HG03457 (cell line): Measurements from ENCODE around the gene CATSPER4.
A peak's percentile ranks its signal among the peaks of the same experiment; 100 is the strongest.
"Not testable (repeated sequence)": the region's sequence is repeated elsewhere in the genome, so short reads cannot be mapped to it uniquely, and the experiment has no call there.

ENCODE experiments used
- ATAC-seq: cut with Tn5 transposase; IDR thresholded peaks from one replicate; pipeline ENCODE4 v1.9.1; 2021; ENCODE audit warnings: moderate number of reproducible peaks; ENCODE audit not compliant: unreplicated experiment

Gene CATSPER4

DNA sequence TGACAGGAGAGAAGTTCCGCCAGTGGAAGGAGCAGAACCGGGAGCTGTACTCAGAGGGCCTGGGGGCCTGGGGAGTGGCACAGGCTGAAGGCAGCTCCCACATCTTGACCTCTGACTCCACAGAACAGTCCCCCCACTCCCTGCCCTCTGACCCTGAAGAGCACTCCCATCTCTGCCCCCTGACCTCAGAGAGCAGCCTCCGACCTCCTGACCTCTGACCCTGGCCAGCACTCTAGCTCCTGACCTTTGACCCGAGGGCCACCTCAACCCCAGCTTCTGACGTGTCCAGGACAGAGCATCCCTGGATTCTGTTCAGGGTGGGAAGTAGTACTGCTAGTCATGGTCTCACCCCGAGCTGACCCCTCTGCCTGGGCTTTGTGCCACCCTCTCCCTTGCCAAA is 1.1 kb upstream of the CATSPER4 start:
- no peak for ATAC-seq

- no peak for ATAC-seq
These were observed 589 bp upstream of the CATSPER4 start for GRCh38 chr1:26189751-26190275.

DNA sequence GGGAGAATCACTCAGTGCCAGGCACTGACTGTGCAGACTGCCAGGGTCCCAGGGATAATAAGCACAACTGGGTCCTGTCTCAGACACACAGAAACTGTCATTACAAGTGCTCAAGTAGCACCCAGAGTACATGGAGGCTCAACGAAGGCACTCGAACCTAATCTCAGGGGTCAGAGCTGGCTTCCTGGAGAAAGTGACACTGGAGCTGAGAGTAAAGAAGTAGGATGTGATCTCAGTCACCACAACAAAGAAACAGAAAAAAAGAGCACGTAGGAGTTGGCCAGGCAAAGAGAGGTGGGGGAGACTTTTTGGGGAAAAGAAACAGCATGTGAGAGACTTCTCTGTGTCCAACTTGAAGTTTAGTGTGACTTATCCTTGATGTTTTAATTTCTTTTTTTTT is 1.3 kb downstream of the CATSPER4 start:
- ATAC-seq, result no peak

GRCh38 chr1:26195805-26196204 is 5.4 kb downstream of the CATSPER4 start:
- ATAC-seq, result no peak

DNA sequence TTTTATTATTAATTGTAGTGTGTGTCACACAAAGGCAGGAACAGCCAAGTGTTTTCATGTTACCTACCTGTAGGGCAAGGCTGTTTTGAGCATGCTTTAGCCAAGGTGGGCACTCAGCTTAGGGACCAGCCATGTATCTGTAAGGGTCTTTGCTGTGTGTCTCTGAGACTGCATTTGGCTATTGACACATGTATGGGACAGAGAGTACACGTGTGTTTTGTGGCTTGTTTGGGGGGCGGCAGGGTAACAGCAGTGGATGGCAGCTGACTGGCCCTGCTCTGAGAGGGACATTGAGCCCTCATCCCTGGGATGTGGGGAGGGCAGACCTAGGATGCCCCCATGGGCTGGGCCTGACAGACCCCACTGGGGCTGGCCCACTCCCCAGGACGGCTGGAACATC is 6.9 kb downstream of the CATSPER4 start:
- no peak for ATAC-seq

GRCh38 chr1:26197813-26198212 is 7.4 kb downstream of the CATSPER4 start:
- no peak for ATAC-seq

- no peak for ATAC-seq
These were observed 10.0 kb downstream of the CATSPER4 start for GRCh38 chr1:26200413-26200812.

- no peak for ATAC-seq
These were observed 13.4 kb downstream of the CATSPER4 start for GRCh38 chr1:26203642-26204318.

- no peak for ATAC-seq
These were observed 19.9 kb downstream of the CATSPER4 start for GRCh38 chr1:26210147-26210870.

DNA sequence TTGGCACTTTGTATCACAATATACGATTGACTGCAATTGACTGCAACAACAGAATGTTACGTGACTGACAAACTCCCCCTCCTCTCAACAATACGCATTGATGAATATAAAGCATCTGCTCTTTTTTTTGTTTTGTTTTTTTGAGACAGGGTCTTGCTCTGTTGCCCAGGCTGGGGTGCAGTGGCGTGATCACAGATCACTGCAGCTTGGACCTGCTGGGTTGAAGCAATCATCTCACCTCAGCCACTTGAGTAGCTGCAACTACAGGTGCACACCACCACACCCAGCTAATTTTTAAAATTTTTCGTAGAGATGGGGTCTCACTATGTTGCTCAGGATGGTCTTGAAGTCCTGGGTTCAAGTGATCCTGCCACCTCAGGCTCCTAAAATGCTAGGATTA is 22.3 kb downstream of the CATSPER4 start:
- ATAC-seq, result no peak

DNA sequence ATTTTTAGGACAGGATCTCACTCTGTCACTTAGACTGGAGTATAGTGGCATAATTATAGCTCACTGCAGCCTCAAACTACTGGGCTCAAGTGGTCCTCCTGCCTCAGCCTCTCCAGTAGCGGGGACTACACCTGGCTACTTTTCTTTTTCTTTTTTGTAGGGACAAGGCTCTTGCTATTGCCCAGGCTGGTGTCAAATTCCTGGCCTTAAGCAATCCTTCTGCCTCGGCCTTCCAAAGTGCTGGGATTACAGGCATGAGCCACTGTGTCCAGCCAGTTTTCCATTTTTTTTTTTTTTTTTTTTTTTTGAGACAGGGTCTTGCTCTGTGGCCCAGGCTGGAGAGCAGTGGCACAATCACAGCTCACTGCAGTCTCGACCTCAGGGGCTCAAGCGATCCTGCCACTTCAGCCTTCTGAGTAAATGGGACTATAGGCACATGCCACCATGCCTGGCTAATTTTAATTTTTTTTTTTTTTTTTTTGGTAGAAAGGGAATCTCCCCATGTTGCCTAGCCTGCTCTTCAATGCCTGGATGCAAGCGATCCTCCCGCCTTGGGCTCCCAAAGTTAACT is 23.0 kb downstream of the CATSPER4 start:
- ATAC-seq, result no peak

DNA sequence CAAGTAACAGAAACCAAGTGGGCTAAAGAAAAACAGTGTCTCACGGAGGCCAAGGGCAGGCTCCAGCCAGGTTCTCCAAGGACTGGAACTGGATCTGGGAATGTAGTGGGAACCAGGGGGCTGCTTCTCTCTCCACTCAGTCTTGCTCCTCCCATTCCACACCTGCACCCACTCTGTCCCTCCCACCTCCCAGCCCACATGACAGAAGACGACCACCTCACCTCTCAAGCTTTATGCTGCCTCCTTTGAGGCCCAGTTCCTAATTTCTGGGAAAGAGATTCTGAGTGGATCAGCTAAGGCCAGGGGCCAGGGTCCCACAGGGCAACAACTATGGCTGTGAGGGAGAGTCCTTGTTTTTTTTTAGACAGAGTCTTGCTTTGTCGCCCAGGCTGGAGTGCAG is 24.8 kb downstream of the CATSPER4 start:
- ATAC-seq, result no peak

DNA sequence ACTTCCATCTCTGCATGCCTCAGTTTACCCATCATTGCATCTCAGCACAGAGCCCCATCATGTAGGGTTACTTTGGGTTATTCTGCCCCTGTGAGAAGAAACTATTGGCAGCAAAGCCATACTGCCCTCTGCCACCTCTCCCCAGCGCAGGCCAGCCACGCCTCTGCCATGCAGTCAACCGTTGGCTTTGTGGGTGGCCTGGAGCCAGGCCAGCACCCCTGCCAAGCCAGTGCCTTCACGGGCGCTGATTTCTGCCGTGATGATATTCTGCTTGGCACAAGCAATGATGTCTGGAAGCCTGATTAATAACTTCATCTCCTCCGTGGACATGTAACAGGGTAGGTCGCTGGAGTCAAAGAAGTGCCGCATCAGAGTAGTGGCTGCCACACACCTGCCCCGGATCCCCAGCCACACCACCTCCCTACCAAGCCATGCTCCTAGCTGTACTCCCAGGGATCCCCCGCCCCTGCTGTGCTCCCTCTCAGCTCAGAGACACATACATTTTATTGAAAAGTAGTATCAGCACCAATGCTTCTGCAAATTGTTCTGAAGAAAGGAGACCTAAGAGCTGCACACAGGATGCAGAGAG is 28.6 kb downstream of the CATSPER4 start:
- ATAC-seq, result no peak

DNA sequence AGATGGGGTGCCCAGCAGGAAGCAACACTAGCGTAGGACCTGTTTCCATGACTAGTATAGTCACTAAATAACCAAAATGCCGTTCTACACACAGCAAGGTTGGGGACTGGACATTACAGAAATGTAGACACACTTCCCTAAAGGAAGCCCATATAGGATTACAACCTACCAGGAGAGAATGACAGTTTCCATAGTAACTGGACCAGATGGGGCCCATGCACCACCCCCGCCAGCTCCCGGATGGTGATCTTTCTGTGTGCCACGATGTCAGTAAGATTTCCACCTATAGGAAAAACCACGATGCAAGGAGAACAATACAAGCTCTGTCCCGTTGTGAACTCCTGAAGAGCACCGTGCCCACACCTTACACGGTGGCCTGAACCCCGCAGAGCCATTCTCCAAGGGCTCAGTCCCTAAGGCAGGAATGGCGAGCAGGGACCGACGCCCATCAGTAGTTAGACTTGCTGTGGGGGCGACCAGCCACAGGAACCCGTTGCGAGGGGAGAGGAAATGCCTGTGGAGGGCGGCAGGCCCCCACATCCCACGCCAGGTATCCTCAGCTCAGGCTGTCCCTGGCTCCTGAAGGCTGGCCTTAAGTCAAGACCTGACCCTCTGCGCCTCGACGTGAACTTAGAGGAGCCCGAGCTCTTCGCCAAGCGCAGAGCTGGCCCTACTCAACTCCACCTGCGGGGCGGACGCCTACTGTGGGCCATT is 30.0 kb downstream of the CATSPER4 start:
- ATAC-seq, result no peak

DNA sequence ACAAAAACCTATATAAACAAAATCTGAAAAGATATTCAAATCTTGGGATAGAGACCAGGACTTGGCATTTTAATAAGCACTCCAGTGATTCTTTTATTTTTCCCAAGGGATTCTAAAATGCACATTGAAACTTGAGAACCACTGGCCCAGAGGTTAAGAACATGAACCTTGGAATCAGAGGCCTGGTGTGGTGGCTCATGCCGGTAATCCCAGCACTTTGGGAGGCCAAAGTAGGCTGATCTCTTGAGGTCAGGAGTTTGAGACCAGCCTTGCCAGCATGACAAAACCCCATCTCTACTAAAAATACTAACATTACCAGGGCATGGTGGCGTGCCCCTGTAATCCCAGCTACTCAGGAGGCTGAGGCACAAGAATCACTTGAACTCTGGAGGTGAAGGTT is 30.7 kb downstream of the CATSPER4 start:
- ATAC-seq, result no peak

- ATAC-seq, result no peak
These were observed 34.2 kb downstream of the CATSPER4 start for GRCh38 chr1:26224606-26225005.

DNA sequence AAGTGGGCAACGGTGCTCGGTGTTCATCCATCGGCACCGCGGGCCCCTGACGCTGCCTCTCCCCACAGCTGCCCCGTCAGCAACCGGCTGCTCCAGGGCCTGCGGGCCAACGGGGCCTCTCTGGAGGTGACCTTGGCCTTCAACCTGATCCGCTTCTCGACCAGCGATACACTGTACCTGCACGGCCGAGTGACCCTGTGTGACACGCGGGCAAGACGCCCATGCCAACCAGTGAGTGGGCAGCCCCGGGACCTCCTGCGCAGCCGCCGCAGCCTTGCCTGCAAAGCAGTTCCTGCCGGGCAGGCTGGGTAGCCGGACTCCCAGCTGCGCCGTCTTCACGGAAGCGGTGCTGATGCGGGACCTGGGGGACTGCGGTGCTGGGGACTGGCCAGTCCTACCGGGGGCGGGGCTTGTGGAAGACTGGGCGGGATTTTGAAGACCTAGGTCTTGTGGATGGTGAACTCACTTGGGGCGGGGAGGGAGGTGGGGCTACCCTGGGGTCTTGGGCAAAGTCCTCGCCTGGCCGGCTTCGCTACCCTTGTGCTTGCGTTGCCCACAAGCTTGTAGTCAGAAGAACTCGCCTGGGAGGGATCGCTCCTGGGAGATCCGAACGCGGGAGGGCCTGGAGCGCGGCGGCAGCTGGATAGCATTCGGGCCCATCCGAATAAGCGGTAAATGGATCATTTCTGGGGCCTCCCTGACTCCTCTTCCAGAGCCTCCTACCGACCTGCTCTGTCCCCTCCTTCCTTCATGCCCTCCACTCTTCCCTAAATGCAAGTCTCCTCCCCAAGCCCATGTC is 34.8 kb downstream of the CATSPER4 start:
- ATAC-seq, result no peak

DNA sequence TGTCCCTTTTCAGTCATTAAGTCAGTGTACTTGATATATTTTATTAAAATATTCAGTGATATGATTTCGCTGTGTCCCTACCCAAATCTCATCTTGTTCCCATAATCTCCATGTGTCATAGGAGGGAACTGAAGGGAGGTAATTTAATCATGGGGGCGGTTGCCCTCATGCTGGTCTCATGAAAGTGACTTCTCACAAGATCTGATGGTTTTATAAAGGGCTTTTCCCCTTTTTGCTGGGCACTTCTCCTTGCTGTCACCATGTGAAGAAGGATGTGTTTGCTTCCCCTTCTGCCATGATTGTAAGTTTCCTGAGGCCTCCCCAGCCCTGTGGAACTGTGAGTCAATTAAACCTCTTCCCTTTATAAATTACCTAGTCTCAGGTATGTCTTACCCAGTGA is 40.3 kb downstream of the CATSPER4 start:
- not testable (repeated sequence) for ATAC-seq

DNA sequence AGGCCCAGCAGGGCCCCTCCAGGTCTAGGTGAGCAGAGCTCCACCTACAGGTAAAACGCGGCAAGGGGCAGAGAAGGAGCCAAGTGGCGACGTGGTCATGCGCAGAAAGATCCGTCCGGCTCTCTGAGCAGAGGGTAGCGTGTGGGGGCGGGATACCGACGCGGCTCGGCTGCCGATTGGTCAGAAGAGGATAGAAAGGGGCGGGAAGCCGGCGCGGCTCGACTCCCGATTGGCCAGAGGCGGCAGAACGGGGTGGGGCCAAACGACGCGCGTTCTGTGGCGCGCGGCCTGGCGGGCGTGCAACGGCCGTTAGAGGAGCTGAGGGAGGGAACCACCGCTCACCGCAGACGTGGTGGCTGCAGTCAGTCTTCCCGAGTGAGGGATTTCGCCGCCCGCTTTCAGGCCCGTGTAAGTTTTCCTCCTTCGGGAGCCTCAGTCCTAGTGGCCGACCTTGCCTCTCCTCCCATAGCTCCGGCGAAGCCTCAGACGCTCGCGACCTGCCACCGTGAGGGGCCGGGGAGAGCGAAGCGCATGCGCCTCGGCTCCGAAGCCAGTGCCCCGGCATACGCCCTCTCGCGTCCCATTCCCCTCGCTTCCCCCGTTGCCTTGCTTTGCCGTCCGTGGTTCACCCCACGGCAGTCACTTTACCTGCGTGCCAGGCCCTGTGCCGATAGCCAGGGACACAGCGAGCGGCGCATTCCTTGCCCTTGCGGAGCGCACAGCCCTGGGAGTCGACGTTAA is 43.7 kb downstream of the CATSPER4 start, which contains the start of gene CEP85:
Gene CEP85 (plus strand): TSS at position 298 of the 741 bp plus-strand sequence. CDS start 5,584 bp downstream, outside the sequence.
- ATAC-seq, result peak; percentile 77
